SK-N-SH (cell line): ENCODE results near the gene SLC38A2. TPM values are rescaled to one million over a fixed set of nuclear protein-coding genes. Genes with fewer than 3 reads are reported as not detected.

ENCODE experiments used
- CTCF ChIA-PET: fragments of 300-600, 350-600 bp; formaldehyde crosslinking; extraction: SDS; loops from one replicate; lab custom pipeline; 2021; lab: Yijun Ruan, JAX
- POLR2A ChIA-PET: fragments of 350-600 bp; sonication (Branson Sonifier 250); formaldehyde crosslinking; extraction: SDS; loops from one replicate; lab custom pipeline; 2020; ENCODE audit warnings: antibody characterized with exemption, inconsistent platforms; lab: Yijun Ruan, JAX
- DNase-seq: peaks from one replicate; pipeline ENCODE4 v3.0.0; 2012
- H2AFZ ChIP-seq: fragments of 200-600 bp; sonication (generic); 2 replicates; pipeline ENCODE4 v1.8.1; 2016; ENCODE audit warnings: antibody characterized with exemption, mild to moderate bottlenecking, low read depth
- H3F3A ChIP-seq: fragments of 200-600 bp; sonication (generic); replicated peaks from 2 replicates; pipeline ENCODE3; 2016; ENCODE audit warnings: antibody characterized with exemption, mild to moderate bottlenecking; ENCODE audit not compliant: insufficient read depth
- H3K27ac ChIP-seq, 2 experiments: fragments of 200-500 bp in 1 of 2; fragments of 200-600 bp in 1 of 2; sonication (Bioruptor generic) in 1 of 2; sonication (generic), shearing (Covaris generic) in 1 of 2; 2 replicates each; pipeline versions ENCODE4 v1.5.1 to v1.6.1; 2014 to 2016; ENCODE audit warnings: low read depth in 2 of 2, inconsistent platforms in 1 of 2, low read length in 1 of 2, mild to moderate bottlenecking in 1 of 2, mixed read lengths in 1 of 2
- H3K27me3 ChIP-seq: fragments of 200-600 bp; sonication (generic), shearing (Covaris generic); 2 replicates; pipeline ENCODE4 v1.6.1; 2016; ENCODE audit warnings: mixed run types; ENCODE audit not compliant: insufficient read depth
- H3K36me3 ChIP-seq, 2 experiments: fragments of 200-500 bp in 1 of 2; fragments of 200-600 bp in 1 of 2; sonication (Bioruptor generic) in 1 of 2; sonication (generic) in 1 of 2; replicated peaks in 1 of 2; 2 replicates each; pipeline versions ENCODE3 to v1.5.1; 2014 to 2016; ENCODE audit warnings: low read length in 1 of 2, mild to moderate bottlenecking in 1 of 2; ENCODE audit not compliant: insufficient read depth in 2 of 2, control insufficient read depth in 1 of 2
- H3K4me1 ChIP-seq, 2 experiments: fragments of 200-500 bp in 1 of 2; fragments of 200-600 bp in 1 of 2; sonication (Bioruptor generic) in 1 of 2; sonication (generic), shearing (Covaris generic) in 1 of 2; 2 replicates each; pipeline versions ENCODE4 v1.5.1 to v1.6.1; 2014 to 2016; ENCODE audit warnings: low read depth in 1 of 2, low read length in 1 of 2, mixed run types in 1 of 2; ENCODE audit not compliant: insufficient read depth in 2 of 2, control insufficient read depth in 1 of 2
- H3K4me2 ChIP-seq: fragments of 200-600 bp; sonication (generic), shearing (Covaris generic); 2 replicates; pipeline ENCODE4 v1.6.1; 2017; ENCODE audit warnings: mixed run types
- H3K4me3 ChIP-seq, 2 experiments: fragments of 200-500 bp in 1 of 2; fragments of 200-600 bp in 1 of 2; sonication (Bioruptor generic) in 1 of 2; sonication (generic), shearing (Covaris generic) in 1 of 2; 2 replicates each; pipeline versions ENCODE4 v1.5.1 to v1.8.1; 2014 to 2016; ENCODE audit warnings: low read depth in 2 of 2, inconsistent platforms in 1 of 2, low read length in 1 of 2, mild to moderate bottlenecking in 1 of 2, mixed read lengths in 1 of 2, moderate library complexity in 1 of 2
- H3K79me2 ChIP-seq: fragments of 200-600 bp; sonication (generic); 2 replicates; pipeline ENCODE4 v1.8.1; 2017; ENCODE audit warnings: mild to moderate bottlenecking; ENCODE audit not compliant: insufficient read depth
- H3K9ac ChIP-seq: fragments of 200-600 bp; sonication (generic); 2 replicates; pipeline ENCODE4 v1.6.1; 2017; ENCODE audit warnings: mixed run types
- H3K9me2 ChIP-seq: fragments of 200-600 bp; sonication (generic); 2 replicates; pipeline ENCODE4 v1.6.1; 2017; ENCODE audit warnings: mixed run types
- H3K9me3 ChIP-seq: fragments of 200-600 bp; sonication (generic); 2 replicates; pipeline ENCODE4 v1.6.1; 2017; ENCODE audit warnings: mixed run types, mild to moderate bottlenecking, moderate library complexity
- H4K20me1 ChIP-seq: fragments of 200-600 bp; sonication (generic); 2 replicates; pipeline ENCODE4 v1.6.1; 2017; ENCODE audit warnings: mild to moderate bottlenecking, mixed run types; ENCODE audit not compliant: insufficient read depth
- CHD2 ChIP-seq: fragments of 150-350 bp; IDR thresholded peaks from 2 replicates; pipeline ENCODE4 v1.6.1; 2018; ENCODE audit warnings: low read length; ENCODE audit not compliant: partially characterized antibody
- ELF1 ChIP-seq: IDR thresholded peaks from 2 replicates; pipeline ENCODE4 v1.4.0; 2012
- EP300 ChIP-seq, 2 experiments: IDR thresholded peaks; 2 replicates each; pipeline versions ENCODE4 v1.4.0 to v1.6.1; 2012; ENCODE audit warnings: borderline replicate concordance in 1 of 2, low read depth in 1 of 2, low read length in 1 of 2
- EZH2phosphoT487 ChIP-seq: fragments of 200-600 bp; sonication (generic); IDR thresholded peaks from 2 replicates; pipeline ENCODE4 v1.6.1; 2017; ENCODE audit warnings: low read depth, mixed run types, mild to moderate bottlenecking, antibody characterized with exemption, moderate library complexity, borderline replicate concordance
- FOSL2 ChIP-seq: IDR thresholded peaks from 2 replicates; pipeline ENCODE4 v1.4.0; 2012; ENCODE audit warnings: low read depth, mild to moderate bottlenecking, moderate library complexity, borderline replicate concordance
- FOXM1 ChIP-seq: IDR thresholded peaks from 2 replicates; pipeline ENCODE4 v1.4.0; 2012; ENCODE audit warnings: low read depth, mild to moderate bottlenecking
- GABPA ChIP-seq: IDR thresholded peaks from 2 replicates; pipeline ENCODE4 v1.4.0; 2012; ENCODE audit warnings: low read depth, mild to moderate bottlenecking
- GATA2 ChIP-seq: sonication (generic); formaldehyde crosslinking; IDR thresholded peaks from 2 replicates; pipeline ENCODE4 v1.5.0; 2020; ENCODE audit warnings: mild to moderate bottlenecking, missing genetic modification reagents
- JUND ChIP-seq: IDR thresholded peaks from 2 replicates; pipeline ENCODE4 v1.4.0; 2012
- MEF2A ChIP-seq: IDR thresholded peaks from 2 replicates; pipeline ENCODE4 v1.4.0; 2012; ENCODE audit warnings: low read depth, borderline replicate concordance
- MXI1 ChIP-seq: IDR thresholded peaks from 2 replicates; pipeline ENCODE4 v1.6.1; 2012; ENCODE audit warnings: mild to moderate bottlenecking, low read depth, low read length, improper control_type of control experiment
- NFIC ChIP-seq: IDR thresholded peaks from 2 replicates; pipeline ENCODE4 v1.4.0; 2012; ENCODE audit warnings: borderline replicate concordance
- RAD21 ChIP-seq: IDR thresholded peaks from 2 replicates; pipeline ENCODE4 v1.6.1; 2012; ENCODE audit warnings: mild to moderate bottlenecking, low read length
- RFX5 ChIP-seq: IDR thresholded peaks from 2 replicates; pipeline ENCODE4 v1.6.1; 2012; ENCODE audit warnings: mild to moderate bottlenecking, improper control_type of control experiment, low read length
- SIN3A ChIP-seq: IDR thresholded peaks from 2 replicates; pipeline ENCODE4 v1.6.1; 2012; ENCODE audit warnings: low read depth, mild to moderate bottlenecking, low read length, moderate library complexity, borderline replicate concordance
- TAF1 ChIP-seq: IDR thresholded peaks from 2 replicates; pipeline ENCODE4 v1.6.1; 2012; ENCODE audit warnings: low read depth, mild to moderate bottlenecking, low read length, moderate library complexity, borderline replicate concordance
- WGBS: methylation state at CpG from one replicate; pipeline ENCODE4 v1.1.6; 2017; ENCODE audit warnings: low lambda C conversion rate; 5-methylcytosine and 5-hydroxymethylcytosine counted together
- polyA plus RNA-seq, 3 experiments: library from polyadenylated mRNA; depleted of rRNA; stranded (reverse); fragments of >200 nt; gene quantifications; 2 replicates each; pipeline ENCODE4 v1.2.3, GENCODE V29; 2012
- TF ChIP-seq, protein P1 (sequence below): fragments of 150-350 bp; IDR thresholded peaks from 2 replicates; pipeline ENCODE4 v1.6.1; 2016; ENCODE audit warnings: mild to moderate bottlenecking, low read depth, low read length
- TF ChIP-seq, protein P2 (sequence below): IDR thresholded peaks from 2 replicates; pipeline ENCODE4 v1.4.0; 2012; ENCODE audit warnings: low read depth, borderline replicate concordance
- TF ChIP-seq, protein P3 (sequence below): fragments of 200-600 bp; sonication (generic); IDR thresholded peaks from 2 replicates; pipeline ENCODE4 v1.6.1; 2017; ENCODE audit warnings: antibody characterized with exemption, mild to moderate bottlenecking, moderate library complexity
- TF ChIP-seq, protein P4 (sequence below): IDR thresholded peaks from 2 replicates; pipeline ENCODE4; 2012
- TF ChIP-seq, protein P5 (sequence below): IDR thresholded peaks from 2 replicates; pipeline ENCODE4 v1.6.1; 2012; ENCODE audit warnings: mild to moderate bottlenecking, low read depth, low read length, moderate library complexity
- TF ChIP-seq, protein P6 (sequence below): fragments of 150-350 bp; IDR thresholded peaks from 2 replicates; pipeline ENCODE4 v1.6.1; 2017; ENCODE audit warnings: antibody characterized with exemption, low read length, low read depth, borderline replicate concordance
- TF ChIP-seq, protein P7 (sequence below): IDR thresholded peaks from 2 replicates; pipeline ENCODE4 v1.4.0; 2012; ENCODE audit warnings: low read depth

The SLC38A2 gene
- polyA plus RNA-seq, 1 of the 3 experiments (the other 2 are of a cell fraction) = 135 TPM

DNA sequence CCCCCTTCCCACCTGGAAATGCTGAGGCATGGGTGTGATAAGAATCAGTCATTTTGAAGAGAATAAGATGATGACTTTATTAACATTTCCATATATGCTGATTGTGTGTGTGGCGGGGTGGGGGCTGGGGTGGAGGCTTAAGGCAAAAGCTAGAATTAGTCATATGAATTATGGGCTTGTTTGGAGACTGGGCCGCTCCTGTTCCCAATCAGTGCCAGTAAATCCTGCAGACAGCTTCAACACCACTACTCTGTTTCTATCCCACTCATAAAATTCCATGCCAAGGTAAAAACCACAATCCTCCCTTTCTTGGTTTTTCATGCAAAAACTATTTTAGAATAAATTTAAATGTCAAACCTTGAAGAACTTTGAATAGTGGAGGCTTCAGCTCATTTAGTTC is 29.9 kb upstream of the SLC38A2 start:
- peaks cover 33% of the 10 kb centered on the region for H3F3A ChIP-seq
- H3K9me2 ChIP-seq = no peaks in the 10 kb centered on the region
- H3K27ac ChIP-seq = peak overlapping the region; percentile 77 to 88; a peak in 3 of 4 replicates
- WGBS = 24% methylated on average over 2 of the region's 2 CpGs
- H3K36me3 ChIP-seq = no peaks in the 10 kb centered on the region
- peak overlapping the region; percentile 15; the same call in 1 of the 2 replicates for H3K9ac ChIP-seq
- no peak overlapping the region for H2AFZ ChIP-seq
- H3K79me2 ChIP-seq = no peaks in the 10 kb centered on the region
- CTCF ChIA-PET = no interaction called here
- peaks cover 3 to 29% of the 10 kb centered on the region in 2 experiments for H3K4me1 ChIP-seq
- no peak overlapping the region for H3K4me3 ChIP-seq
- POLR2A ChIA-PET = no interaction called here
- no peaks in the 10 kb centered on the region for H3K9me3 ChIP-seq
- H4K20me1 ChIP-seq = no peaks in the 10 kb centered on the region
- no peak for DNase-seq
- H3K27me3 ChIP-seq = no peaks in the 10 kb centered on the region
- H3K4me2 ChIP-seq = peak overlapping the region; percentile 49
- TF ChIP-seq RAD21 (no peak), NFIC (peak; percentile 94), FOSL2 (peak; percentile 76), ELF1 (no peak), RFX5 (no peak), CHD2 (no peak), FOXM1 (peak; percentile 92), MXI1 (no peak), EZH2phosphoT487 (no peak), MEF2A (peak; percentile 77; the same call in 1 of the 2 replicates), JUND (peak; percentile 92), SIN3A (peak; percentile 49; the same call in 1 of the 2 replicates), TAF1 (no peak), GATA2 (CRISPR knock-in tag) (no peak), EP300 (IDR thresholded peaks at IDR 0.05; ENCODE audit: borderline replicate concordance in 1 of 2, low read depth in 1 of 2, low read length in 1 of 2) (peak; percentile 53 to 98; a peak in 3 of 4 replicates), GABPA (no peak)
- TF ChIP-seq, protein P1, sequence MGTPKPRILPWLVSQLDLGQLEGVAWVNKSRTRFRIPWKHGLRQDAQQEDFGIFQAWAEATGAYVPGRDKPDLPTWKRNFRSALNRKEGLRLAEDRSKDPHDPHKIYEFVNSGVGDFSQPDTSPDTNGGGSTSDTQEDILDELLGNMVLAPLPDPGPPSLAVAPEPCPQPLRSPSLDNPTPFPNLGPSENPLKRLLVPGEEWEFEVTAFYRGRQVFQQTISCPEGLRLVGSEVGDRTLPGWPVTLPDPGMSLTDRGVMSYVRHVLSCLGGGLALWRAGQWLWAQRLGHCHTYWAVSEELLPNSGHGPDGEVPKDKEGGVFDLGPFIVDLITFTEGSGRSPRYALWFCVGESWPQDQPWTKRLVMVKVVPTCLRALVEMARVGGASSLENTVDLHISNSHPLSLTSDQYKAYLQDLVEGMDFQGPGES = no peak
- TF ChIP-seq, protein P2, sequence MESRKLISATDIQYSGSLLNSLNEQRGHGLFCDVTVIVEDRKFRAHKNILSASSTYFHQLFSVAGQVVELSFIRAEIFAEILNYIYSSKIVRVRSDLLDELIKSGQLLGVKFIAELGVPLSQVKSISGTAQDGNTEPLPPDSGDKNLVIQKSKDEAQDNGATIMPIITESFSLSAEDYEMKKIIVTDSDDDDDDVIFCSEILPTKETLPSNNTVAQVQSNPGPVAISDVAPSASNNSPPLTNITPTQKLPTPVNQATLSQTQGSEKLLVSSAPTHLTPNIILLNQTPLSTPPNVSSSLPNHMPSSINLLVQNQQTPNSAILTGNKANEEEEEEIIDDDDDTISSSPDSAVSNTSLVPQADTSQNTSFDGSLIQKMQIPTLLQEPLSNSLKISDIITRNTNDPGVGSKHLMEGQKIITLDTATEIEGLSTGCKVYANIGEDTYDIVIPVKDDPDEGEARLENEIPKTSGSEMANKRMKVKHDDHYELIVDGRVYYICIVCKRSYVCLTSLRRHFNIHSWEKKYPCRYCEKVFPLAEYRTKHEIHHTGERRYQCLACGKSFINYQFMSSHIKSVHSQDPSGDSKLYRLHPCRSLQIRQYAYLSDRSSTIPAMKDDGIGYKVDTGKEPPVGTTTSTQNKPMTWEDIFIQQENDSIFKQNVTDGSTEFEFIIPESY = 0 out of 2 replicates have a peak, but pooled peaks have one; percentile 32
- TF ChIP-seq, protein P3, sequence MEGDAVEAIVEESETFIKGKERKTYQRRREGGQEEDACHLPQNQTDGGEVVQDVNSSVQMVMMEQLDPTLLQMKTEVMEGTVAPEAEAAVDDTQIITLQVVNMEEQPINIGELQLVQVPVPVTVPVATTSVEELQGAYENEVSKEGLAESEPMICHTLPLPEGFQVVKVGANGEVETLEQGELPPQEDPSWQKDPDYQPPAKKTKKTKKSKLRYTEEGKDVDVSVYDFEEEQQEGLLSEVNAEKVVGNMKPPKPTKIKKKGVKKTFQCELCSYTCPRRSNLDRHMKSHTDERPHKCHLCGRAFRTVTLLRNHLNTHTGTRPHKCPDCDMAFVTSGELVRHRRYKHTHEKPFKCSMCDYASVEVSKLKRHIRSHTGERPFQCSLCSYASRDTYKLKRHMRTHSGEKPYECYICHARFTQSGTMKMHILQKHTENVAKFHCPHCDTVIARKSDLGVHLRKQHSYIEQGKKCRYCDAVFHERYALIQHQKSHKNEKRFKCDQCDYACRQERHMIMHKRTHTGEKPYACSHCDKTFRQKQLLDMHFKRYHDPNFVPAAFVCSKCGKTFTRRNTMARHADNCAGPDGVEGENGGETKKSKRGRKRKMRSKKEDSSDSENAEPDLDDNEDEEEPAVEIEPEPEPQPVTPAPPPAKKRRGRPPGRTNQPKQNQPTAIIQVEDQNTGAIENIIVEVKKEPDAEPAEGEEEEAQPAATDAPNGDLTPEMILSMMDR = no peak
- TF ChIP-seq, protein P4, sequence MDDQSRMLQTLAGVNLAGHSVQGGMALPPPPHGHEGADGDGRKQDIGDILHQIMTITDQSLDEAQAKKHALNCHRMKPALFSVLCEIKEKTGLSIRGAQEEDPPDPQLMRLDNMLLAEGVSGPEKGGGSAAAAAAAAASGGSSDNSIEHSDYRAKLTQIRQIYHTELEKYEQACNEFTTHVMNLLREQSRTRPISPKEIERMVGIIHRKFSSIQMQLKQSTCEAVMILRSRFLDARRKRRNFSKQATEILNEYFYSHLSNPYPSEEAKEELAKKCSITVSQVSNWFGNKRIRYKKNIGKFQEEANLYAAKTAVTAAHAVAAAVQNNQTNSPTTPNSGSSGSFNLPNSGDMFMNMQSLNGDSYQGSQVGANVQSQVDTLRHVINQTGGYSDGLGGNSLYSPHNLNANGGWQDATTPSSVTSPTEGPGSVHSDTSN = peak; percentile 97
- TF ChIP-seq, protein P5, sequence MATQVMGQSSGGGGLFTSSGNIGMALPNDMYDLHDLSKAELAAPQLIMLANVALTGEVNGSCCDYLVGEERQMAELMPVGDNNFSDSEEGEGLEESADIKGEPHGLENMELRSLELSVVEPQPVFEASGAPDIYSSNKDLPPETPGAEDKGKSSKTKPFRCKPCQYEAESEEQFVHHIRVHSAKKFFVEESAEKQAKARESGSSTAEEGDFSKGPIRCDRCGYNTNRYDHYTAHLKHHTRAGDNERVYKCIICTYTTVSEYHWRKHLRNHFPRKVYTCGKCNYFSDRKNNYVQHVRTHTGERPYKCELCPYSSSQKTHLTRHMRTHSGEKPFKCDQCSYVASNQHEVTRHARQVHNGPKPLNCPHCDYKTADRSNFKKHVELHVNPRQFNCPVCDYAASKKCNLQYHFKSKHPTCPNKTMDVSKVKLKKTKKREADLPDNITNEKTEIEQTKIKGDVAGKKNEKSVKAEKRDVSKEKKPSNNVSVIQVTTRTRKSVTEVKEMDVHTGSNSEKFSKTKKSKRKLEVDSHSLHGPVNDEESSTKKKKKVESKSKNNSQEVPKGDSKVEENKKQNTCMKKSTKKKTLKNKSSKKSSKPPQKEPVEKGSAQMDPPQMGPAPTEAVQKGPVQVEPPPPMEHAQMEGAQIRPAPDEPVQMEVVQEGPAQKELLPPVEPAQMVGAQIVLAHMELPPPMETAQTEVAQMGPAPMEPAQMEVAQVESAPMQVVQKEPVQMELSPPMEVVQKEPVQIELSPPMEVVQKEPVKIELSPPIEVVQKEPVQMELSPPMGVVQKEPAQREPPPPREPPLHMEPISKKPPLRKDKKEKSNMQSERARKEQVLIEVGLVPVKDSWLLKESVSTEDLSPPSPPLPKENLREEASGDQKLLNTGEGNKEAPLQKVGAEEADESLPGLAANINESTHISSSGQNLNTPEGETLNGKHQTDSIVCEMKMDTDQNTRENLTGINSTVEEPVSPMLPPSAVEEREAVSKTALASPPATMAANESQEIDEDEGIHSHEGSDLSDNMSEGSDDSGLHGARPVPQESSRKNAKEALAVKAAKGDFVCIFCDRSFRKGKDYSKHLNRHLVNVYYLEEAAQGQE = 0 out of 2 replicates have a peak, but pooled peaks have one; percentile 37
- TF ChIP-seq, protein P6, sequence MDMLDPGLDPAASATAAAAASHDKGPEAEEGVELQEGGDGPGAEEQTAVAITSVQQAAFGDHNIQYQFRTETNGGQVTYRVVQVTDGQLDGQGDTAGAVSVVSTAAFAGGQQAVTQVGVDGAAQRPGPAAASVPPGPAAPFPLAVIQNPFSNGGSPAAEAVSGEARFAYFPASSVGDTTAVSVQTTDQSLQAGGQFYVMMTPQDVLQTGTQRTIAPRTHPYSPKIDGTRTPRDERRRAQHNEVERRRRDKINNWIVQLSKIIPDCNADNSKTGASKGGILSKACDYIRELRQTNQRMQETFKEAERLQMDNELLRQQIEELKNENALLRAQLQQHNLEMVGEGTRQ = no peak
- TF ChIP-seq, protein P7, sequence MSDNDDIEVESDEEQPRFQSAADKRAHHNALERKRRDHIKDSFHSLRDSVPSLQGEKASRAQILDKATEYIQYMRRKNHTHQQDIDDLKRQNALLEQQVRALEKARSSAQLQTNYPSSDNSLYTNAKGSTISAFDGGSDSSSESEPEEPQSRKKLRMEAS = no peak
